ENCODE data around the gene RTKN.
"Not testable (repeated sequence)": the region's sequence is repeated elsewhere in the genome, so short reads cannot be mapped to it uniquely, and the experiment has no call there.

Gene RTKN

GRCh38 chr2:74462786-74463105, 21.0 kb upstream of the RTKN start:
- no peak overlapping the region for H3K4me3 ChIP-seq (ENCODE audit: low read length)
- no peak for DNase-seq (ENCODE audit: low read depth, low spot score)

DNA sequence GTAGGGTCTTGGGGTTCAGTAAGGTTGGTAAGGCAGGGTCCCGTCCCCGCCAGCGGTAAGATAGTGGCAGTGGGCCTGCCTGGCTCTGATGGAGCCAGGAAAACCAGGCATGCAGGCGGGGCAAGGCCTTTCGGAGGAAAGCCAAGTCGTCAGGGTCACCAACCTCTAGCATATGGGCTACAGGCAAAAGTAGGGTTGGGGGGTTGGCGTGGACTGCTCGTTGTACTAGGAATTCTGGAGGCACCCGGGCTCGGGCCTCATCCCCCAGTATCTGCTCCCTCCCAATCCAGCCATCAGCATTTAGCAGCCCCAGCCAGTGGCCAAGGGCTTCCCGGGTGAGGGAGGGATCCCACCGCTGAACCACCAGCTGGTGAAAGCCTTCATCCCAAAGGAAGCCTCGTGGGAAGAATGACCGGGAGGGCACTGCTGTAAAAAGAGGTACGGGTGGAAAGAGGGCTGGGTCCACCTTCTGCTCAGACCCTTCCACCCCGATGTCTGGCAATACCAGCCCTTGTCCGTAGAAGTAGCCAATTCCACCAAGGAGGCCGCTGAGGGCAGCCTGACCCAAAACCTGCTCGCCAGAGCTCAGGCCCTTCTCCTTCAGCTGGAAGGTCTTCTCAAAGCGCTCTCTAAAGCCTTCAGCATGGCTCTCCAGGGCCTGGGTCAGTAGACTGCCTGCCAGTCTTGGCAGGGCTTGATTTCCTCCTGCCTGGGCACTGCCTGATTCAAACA, 20.5 kb upstream of the RTKN start:
- DNase-seq (ENCODE audit: low read depth, low spot score), result no peak
- no peak overlapping the region for H3K4me3 ChIP-seq (ENCODE audit: low read length)

DNA sequence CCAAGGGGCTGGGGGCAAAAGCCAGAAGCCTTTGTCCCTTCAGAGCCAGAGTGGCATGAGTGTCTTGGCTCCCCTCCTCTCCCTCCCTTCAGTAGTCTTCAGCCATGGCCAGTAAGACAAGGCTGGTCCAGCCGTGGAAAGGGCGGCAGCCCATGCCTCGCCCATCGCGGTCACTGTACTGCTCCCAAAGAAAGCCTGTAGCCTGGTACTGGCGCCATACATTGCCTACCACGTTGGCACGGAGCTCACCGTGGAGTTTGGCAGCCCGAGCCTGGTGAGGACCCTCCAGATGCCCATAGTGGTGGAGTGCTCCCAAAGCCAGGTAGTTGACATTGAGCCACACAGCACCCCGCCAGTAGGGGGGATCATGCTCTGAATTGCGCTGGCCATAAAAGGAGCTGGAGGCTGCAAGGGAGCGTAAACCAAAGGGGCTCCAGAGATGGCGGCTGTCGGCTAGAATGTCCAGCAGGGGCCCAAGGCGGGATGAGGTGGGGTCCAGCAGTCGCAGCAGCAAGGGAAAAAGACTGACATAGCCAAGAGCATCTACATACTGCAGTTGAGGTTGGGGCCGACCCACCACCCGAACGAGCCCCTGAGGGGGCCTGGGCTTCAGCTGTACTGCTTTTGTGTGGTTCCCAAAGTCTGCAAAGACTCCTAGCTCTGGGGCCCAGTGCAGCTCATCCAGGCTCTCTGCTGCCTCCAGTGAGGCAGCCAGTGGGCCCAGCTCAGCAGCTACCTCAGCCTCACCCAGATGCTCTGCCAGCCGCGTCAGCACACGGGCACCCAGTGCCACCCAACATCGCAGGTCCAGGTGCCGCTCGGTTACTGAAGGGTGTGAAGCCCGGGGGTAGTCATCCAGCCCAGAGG, 19.7 kb upstream of the RTKN start:
- no peak overlapping the region for H3K4me3 ChIP-seq (ENCODE audit: low read length)
- no peak for DNase-seq (ENCODE audit: low read depth, low spot score)

GRCh38 chr2:74460187-74460586, 18.4 kb upstream of the RTKN start:
- H3K4me3 ChIP-seq (ENCODE audit: low read length); DNase-seq (ENCODE audit: low read depth, low spot score): not testable (repeated sequence)

DNA sequence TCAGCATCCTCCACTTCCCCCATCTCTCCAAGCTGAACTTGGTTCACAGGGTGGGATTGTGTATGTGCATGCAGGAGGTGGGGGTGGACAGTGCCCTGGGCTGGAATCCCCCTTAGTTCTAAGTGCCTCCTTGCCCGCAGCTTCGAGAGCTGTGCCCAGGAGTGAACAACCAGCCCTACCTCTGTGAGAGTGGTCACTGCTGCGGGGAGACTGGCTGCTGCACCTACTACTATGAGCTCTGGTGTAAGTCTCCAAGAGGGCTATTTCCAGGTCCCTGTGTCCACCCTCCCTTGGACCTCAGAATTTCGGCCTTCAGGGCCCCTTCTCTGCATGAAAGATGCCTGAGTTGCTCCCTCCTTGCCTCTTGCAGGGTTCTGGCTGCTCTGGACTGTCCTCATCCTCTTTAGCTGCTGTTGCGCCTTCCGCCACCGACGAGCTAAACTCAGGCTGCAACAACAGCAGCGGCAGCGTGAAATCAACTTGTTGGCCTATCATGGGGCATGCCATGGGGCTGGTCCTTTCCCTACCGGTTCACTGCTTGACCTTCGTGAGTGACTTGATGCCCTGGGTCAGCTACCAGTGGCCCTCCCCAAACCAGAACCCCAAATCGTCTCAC, 17.9 kb upstream of the RTKN start:
- peak overlapping the region; percentile 63 for H3K4me3 ChIP-seq (ENCODE audit: low read length)
- not testable (repeated sequence) for DNase-seq (ENCODE audit: low read depth, low spot score)

- no peak for DNase-seq (ENCODE audit: low read depth, low spot score)
- peak overlapping the region; percentile 63 for H3K4me3 ChIP-seq (ENCODE audit: low read length)
These were observed 17.2 kb upstream of the RTKN start for GRCh38 chr2:74458938-74459363.

DNA sequence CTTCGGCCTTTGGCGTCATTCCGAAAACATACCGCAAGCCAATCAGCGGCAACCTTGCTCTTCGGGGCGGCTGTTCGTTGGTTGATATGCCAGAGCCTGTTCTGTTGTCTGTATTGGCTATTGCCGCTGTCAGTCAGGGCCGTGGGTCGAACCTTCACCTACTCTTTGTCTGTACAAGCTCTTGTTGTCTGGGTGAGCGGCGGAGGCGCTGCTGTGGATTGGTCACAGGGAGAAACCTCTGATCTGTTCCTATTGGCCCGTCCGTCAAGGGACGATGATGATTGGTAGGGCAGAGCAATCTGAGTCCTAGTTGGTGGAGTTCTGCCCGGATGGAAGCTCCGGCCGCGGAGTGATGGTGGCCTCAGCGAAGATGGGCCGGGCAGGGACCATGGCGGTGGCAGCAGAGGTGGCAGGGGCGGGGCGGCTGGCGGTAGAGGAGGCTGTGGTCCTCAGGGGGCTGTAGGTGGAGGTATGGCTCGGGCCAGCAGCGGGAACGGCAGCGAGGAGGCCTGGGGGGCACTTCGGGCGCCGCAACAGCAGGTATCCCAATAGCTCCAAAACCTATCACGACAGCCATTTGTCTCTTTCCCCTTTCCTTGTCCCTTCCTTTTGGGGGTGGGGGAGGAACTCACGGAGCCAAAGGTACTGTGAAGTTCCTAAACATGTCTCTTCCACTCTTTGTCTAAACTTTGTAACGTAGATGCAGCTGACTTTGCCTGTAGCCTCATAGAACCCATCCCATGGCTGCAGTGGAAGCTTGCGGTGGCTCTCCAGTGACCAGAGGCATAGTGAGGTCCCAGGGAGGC, 16.6 kb upstream of the RTKN start, which contains the start of gene WBP1:
Gene WBP1 (plus strand): TSS at position 307 of the 806 bp plus-strand sequence. CDS start 165 bp downstream, at position 472.
- H3K4me3 ChIP-seq (ENCODE audit: low read length), result peak within 1 kb of the TSS; percentile 84
- DNase-seq (ENCODE audit: low read depth, low spot score), result peak; percentile 100

GRCh38 chr2:74457549-74458131, 15.9 kb upstream of the RTKN start:
- peak; percentile 67 for DNase-seq (ENCODE audit: low read depth, low spot score)
- H3K4me3 ChIP-seq (ENCODE audit: low read length), result peak overlapping the region; percentile 84

- no peak for DNase-seq (ENCODE audit: low read depth, low spot score)
- H3K4me3 ChIP-seq (ENCODE audit: low read length), result peak overlapping the region; percentile 84
These were observed 15.4 kb upstream of the RTKN start for GRCh38 chr2:74457129-74457548.

DNA sequence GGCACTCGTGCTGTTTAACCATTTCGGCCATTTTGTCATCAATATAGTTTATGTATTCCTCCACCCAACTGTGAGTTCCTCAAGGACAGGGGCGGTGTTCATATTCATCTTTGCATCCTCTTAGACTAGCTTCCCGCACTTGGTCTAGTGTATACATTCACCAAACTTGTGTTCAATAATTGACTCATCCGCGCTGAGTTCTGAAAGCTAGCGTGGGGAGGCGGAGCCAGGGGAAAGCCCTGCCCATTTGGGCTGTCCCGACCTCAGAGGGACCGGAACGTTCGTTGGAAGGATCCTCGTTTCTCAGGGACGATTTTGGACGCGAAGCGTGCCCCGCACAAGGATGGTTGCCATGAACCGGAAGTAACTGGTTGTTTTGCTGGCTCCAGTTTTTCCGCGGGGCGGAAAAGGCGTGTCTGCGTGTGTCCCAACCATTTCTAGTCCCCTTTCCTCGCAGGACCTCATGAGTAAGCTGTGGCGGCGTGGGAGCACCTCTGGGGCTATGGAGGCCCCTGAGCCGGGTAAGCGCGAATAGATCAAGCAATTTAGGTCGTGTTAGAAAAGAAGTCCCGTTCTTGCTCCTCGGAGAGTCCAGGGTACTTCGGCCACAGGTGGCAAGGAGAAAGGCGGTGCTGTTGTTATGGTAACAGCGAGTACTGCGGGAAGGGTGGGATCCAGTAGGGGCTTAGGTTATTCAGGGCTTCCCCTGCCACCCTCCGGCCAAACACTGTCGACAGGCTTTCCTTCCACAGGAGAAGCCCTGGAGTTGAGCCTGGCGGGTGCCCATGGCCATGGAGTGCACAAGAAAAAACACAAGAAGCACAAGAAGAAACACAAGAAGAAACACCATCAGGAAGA, 13.1 kb upstream of the RTKN start, which contains the start of gene INO80B:
Gene INO80B (plus strand): TSS at position 434 of the 858 bp plus-strand sequence. CDS start 30 bp downstream, at position 464.
- peak within 1 kb of the TSS; percentile 63 for H3K4me3 ChIP-seq (ENCODE audit: low read length)
- peak; percentile 99 for DNase-seq (ENCODE audit: low read depth, low spot score)

GRCh38 chr2:74450570-74451190, 8.9 kb upstream of the RTKN start:
- H3K4me3 ChIP-seq (ENCODE audit: low read length), result no peak overlapping the region
- no peak for DNase-seq (ENCODE audit: low read depth, low spot score)

DNA sequence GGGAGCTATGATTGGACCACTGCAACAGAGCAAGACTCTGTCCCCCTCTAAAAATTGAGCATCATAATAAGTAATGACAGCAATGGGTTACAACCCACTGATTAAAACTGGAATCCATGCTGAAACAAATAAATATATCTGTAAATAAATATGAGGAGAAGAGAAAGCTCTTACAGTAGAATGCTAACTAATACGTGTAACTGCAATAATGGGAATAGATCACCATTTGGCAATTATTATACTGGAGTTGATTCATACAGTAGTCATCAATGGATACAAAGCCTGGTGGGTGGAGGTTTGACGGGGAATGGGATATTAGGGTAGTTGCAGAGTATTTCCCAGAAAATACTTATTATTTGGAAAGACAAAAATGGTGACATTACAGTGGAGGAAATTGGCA, 7.0 kb upstream of the RTKN start:
- no peak overlapping the region for H3K4me3 ChIP-seq (ENCODE audit: low read length)
- no peak for DNase-seq (ENCODE audit: low read depth, low spot score)

GRCh38 chr2:74447230-74447999, 5.7 kb upstream of the RTKN start:
- H3K4me3 ChIP-seq (ENCODE audit: low read length), result no peak overlapping the region
- no peak for DNase-seq (ENCODE audit: low read depth, low spot score)

GRCh38 chr2:74444498-74445318, 3.0 kb upstream of the RTKN start:
- no peak overlapping the region for H3K4me3 ChIP-seq (ENCODE audit: low read length)
- DNase-seq (ENCODE audit: low read depth, low spot score), result no peak

GRCh38 chr2:74442483-74443297, 953 bp upstream of the RTKN start:
- not testable (repeated sequence) for H3K4me3 ChIP-seq (ENCODE audit: low read length); DNase-seq (ENCODE audit: low read depth, low spot score)
